Smooth muscle cell (in vitro differentiated cells): Measurements from ENCODE around the gene RNF213. TPM values are rescaled to one million over a fixed set of nuclear protein-coding genes. Genes with fewer than 3 reads are reported as not detected.

Experiments used
- DNase-seq: peaks from one replicate; lab custom pipeline; 2025; ENCODE audit not compliant: unreplicated experiment; lab: John Stamatoyannopoulos, UW
- H2AFZ ChIP-seq: fragments of 200-600 bp; sonication (generic); 2 replicates; pipeline ENCODE4 v1.6.0; 2016; ENCODE audit warnings: antibody characterized with exemption, low read depth, mild to moderate bottlenecking
- H3F3A ChIP-seq: fragments of 200-600 bp; sonication (generic); 2 replicates; pipeline ENCODE4 v1.6.0; 2017; ENCODE audit warnings: antibody characterized with exemption, low read depth
- H3K27ac ChIP-seq: fragments of 200-600 bp; sonication (generic); 2 replicates; pipeline ENCODE4 v1.5.1; 2016; ENCODE audit warnings: low read depth, mild to moderate bottlenecking
- H3K27me3 ChIP-seq: fragments of 200-600 bp; sonication (generic); 2 replicates; pipeline ENCODE4 v1.6.1; 2016; ENCODE audit warnings: low read depth, mild to moderate bottlenecking
- H3K36me3 ChIP-seq: fragments of 200-600 bp; sonication (generic); 2 replicates; pipeline ENCODE4 v1.5.1; 2016; ENCODE audit warnings: low read depth
- H3K4me1 ChIP-seq: fragments of 200-600 bp; sonication (generic); 2 replicates; pipeline ENCODE4 v1.5.1; 2016; ENCODE audit warnings: low read depth
- H3K4me2 ChIP-seq: fragments of 200-600 bp; sonication (generic); 2 replicates; pipeline ENCODE4 v1.6.0; 2016; ENCODE audit warnings: mild to moderate bottlenecking
- H3K4me3 ChIP-seq: fragments of 200-600 bp; sonication (generic); 2 replicates; pipeline ENCODE4 v1.5.1; 2016; ENCODE audit warnings: mild to moderate bottlenecking
- H3K79me2 ChIP-seq: fragments of 200-600 bp; sonication (generic); 2 replicates; pipeline ENCODE4 v1.6.0; 2016; ENCODE audit warnings: low read depth, mild to moderate bottlenecking
- H3K9ac ChIP-seq: fragments of 200-600 bp; sonication (generic); 2 replicates; pipeline ENCODE4 v1.6.0; 2016; ENCODE audit warnings: low read depth
- H3K9me3 ChIP-seq: fragments of 200-600 bp; sonication (generic); replicated peaks from 2 replicates; pipeline ENCODE4 v1.5.1; 2016; ENCODE audit warnings: low read depth
- H4K20me1 ChIP-seq: fragments of 200-600 bp; sonication (generic); 2 replicates; pipeline ENCODE4 v1.6.0; 2016; ENCODE audit warnings: low read depth
- CTCF ChIP-seq: fragments of 200-600 bp; sonication (generic); IDR thresholded peaks from 2 replicates; pipeline ENCODE4 v1.5.1; 2017; ENCODE audit warnings: borderline replicate concordance, mild to moderate bottlenecking, antibody characterized with exemption; ENCODE audit not compliant: insufficient read depth, poor library complexity, severe bottlenecking
- WGBS: methylation state at CpG from one replicate; pipeline ENCODE4 v1.1.7; 2016; ENCODE audit warnings: low lambda C conversion rate; 5-methylcytosine and 5-hydroxymethylcytosine counted together
- polyA plus RNA-seq: library from polyadenylated mRNA; unstranded; fragments of >200 nt; fragmentation: Nextera tagmentation; extraction: Ambion mirVana; gene quantifications from 2 replicates; pipeline ENCODE4 v1.2.1, GENCODE V29; 2016
- total RNA-seq: library from RNA; depleted of rRNA; stranded (reverse); fragments of >200 nt; gene quantifications from 2 replicates; pipeline ENCODE4 v1.2.3, GENCODE V29; 2014

Gene RNF213
- total and polyA plus RNA-seq, 2 experiments from 2014 or later: 12.8 to 43.0 TPM

- no peak overlapping the region for H3K27ac ChIP-seq
- peaks cover 8% of the 10 kb centered on the region for H3K27me3 ChIP-seq
- no peak for TF ChIP-seq CTCF
- H3K4me1 ChIP-seq: no peaks in the 10 kb centered on the region
- peak overlapping the region; percentile 98 for H3K9ac ChIP-seq
- H2AFZ ChIP-seq: no peak overlapping the region
- no peaks in the 10 kb centered on the region for H3F3A ChIP-seq
- H3K4me2 ChIP-seq: peak overlapping the region; percentile 94
- H3K9me3 ChIP-seq: no peaks in the 10 kb centered on the region
- DNase-seq: no peak
- peaks cover 19% of the 10 kb centered on the region for H3K79me2 ChIP-seq
- H3K36me3 ChIP-seq: no peaks in the 10 kb centered on the region
- H3K4me3 ChIP-seq: peak overlapping the region; percentile 94
- H4K20me1 ChIP-seq: peaks cover 26% of the 10 kb centered on the region
- 62% methylated on average over 26 of the region's 26 CpGs for WGBS
Measured at GRCh38 chr17:80413771-80414507, 153.3 kb downstream of the RNF213 start.

GRCh38 chr17:80414508-80414802 is 153.8 kb downstream of the RNF213 start:
- TF ChIP-seq CTCF: no peak
- H3K9ac ChIP-seq: peak overlapping the region; percentile 98

GRCh38 chr17:80414803-80415625 is 154.4 kb downstream of the RNF213 start, which contains the start of gene ENDOV:
TSS of gene ENDOV (plus strand) at chr17:80415167. CDS start at chr17:80415195, 28 bp downstream.
- Histone ChIP-seq H3K36me3 (no peaks in the 10 kb centered on the region), H3K79me2 (peaks cover 19% of the 10 kb centered on the region), H3K27me3 (peaks cover 8% of the 10 kb centered on the region), H3K4me3 (peak within 1 kb of the TSS; percentile 94), H3K4me1 (no peaks in the 10 kb centered on the region), H3K9ac (peak within 1 kb of the TSS; percentile 98), H3K27ac (peak within 1 kb of the TSS; percentile 99), H2AFZ (peak within 1 kb of the TSS; percentile 85), H3K4me2 (peak within 1 kb of the TSS; percentile 94), H3F3A (no peaks in the 10 kb centered on the region), H4K20me1 (peaks cover 35% of the 10 kb centered on the region), H3K9me3 (no peaks in the 10 kb centered on the region)
- DNase-seq: peak; percentile 96
- WGBS: 1% methylated on average over 97 of the region's 97 CpGs
- no peak for TF ChIP-seq CTCF

More at GRCh38 chr17:80414508-80414802, 153.8 kb downstream of the RNF213 start:
- no peaks in the 10 kb centered on the region for H3K4me1 ChIP-seq
- H3K27me3 ChIP-seq: peaks cover 8% of the 10 kb centered on the region
- H4K20me1 ChIP-seq: peaks cover 31% of the 10 kb centered on the region
- no peaks in the 10 kb centered on the region for H3K9me3 ChIP-seq
- 9% methylated on average over 15 of the region's 15 CpGs for WGBS
- no peaks in the 10 kb centered on the region for H3K36me3 ChIP-seq
- peaks cover 19% of the 10 kb centered on the region for H3K79me2 ChIP-seq
- H3K4me3 ChIP-seq: peak overlapping the region; percentile 94
- H2AFZ ChIP-seq: no peak overlapping the region
- no peaks in the 10 kb centered on the region for H3F3A ChIP-seq
- no peak for DNase-seq
- H3K4me2 ChIP-seq: peak overlapping the region; percentile 94
- peak overlapping the region; percentile 99 for H3K27ac ChIP-seq
